Measurements from ENCODE around the gene ILDR2. TPM values are rescaled to one million over a fixed set of nuclear protein-coding genes. Genes with fewer than 3 reads are reported as not detected.

ILDR2 gene
- total RNA-seq, 1 experiment from 2014 or later: not detected

DNA sequence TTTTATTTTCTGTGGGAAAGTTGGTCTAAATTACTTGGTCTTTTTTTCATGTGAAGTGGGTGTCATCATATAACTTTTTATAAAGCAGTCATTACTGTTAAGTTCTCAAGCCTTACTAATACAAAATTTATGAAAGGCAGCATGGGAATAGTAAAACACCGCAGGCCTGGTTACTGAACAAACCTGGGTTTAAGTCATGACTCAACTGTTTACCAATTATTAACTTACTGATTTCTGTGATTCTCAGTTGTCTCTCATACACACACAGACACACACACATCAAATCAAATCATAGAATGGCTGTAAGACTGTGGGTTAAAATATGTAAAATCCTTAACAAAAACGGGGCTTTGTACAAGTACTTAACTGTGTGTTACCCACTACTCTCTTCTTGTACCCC is 28.4 kb upstream of the ILDR2 start:
- CTCF ChIA-PET: no interaction called here

GRCh38 chr1:167002354-167002753 is 27.0 kb upstream of the ILDR2 start:
- Histone ChIP-seq H2AFZ (no peak overlapping the region), H3K9me2 (ENCODE audit: insufficient read depth) (peaks cover 8% of the 10 kb centered on the region; the same call in 1 of the 2 replicates), H4K20me1 (ENCODE audit: insufficient read depth) (no peaks in the 10 kb centered on the region), H3K27ac (no peak overlapping the region), H3K4me3 (no peak overlapping the region), H3K9me3 (ENCODE audit: insufficient read depth, low read depth) (no peaks in the 10 kb centered on the region), H3K4me2 (no peak overlapping the region), H3K4me1 (replicated peaks; ENCODE audit: insufficient read depth) (no peaks in the 10 kb centered on the region), H3F3A (ENCODE audit: insufficient read depth, low read depth) (no peaks in the 10 kb centered on the region), H3K36me3 (ENCODE audit: low read depth) (no peaks in the 10 kb centered on the region), H3K79me2 (ENCODE audit: low read depth) (no peaks in the 10 kb centered on the region), H3K27me3 (ENCODE audit: insufficient read depth, low read depth) (0 out of 2 replicates have a peak, but pooled peaks cover 4% of the 10 kb centered on the region)
- ChIA-PET POLR2A (ENCODE audit: unreplicated experiment) (no interaction called here), CTCF (no interaction called here)
- no TSS peak for BruUV-seq (replicated peaks)
- TF ChIP-seq CTCF (conservative IDR thresholded peaks at IDR 0.05) (no peak), EZH2 (IDR thresholded peaks at IDR 0.05; ENCODE audit: low read depth) (no peak)
- intact Hi-C loops (cut with micrococcal nuclease; ENCODE audit: unreplicated experiment): no loop called here
- no peak for DNase-seq

More for the DNA sequence above, 28.4 kb upstream of the ILDR2 start:
- no peaks in the 10 kb centered on the region for H3F3A ChIP-seq (ENCODE audit: insufficient read depth, low read depth)
- no peaks in the 10 kb centered on the region for H3K4me1 ChIP-seq (replicated peaks; ENCODE audit: insufficient read depth)
- intact Hi-C loops (cut with micrococcal nuclease; ENCODE audit: unreplicated experiment): no loop called here
- H3K36me3 ChIP-seq (ENCODE audit: low read depth): no peaks in the 10 kb centered on the region
- H3K4me2 ChIP-seq: no peak overlapping the region
- no peak overlapping the region for H2AFZ ChIP-seq
- H3K9me3 ChIP-seq (ENCODE audit: insufficient read depth, low read depth): no peaks in the 10 kb centered on the region
- no peak overlapping the region for H3K27ac ChIP-seq
- H4K20me1 ChIP-seq (ENCODE audit: insufficient read depth): no peaks in the 10 kb centered on the region
- TF ChIP-seq EZH2 (IDR thresholded peaks at IDR 0.05; ENCODE audit: low read depth) (no peak), CTCF (conservative IDR thresholded peaks at IDR 0.05) (no peak)
- H3K27me3 ChIP-seq (ENCODE audit: insufficient read depth, low read depth): no peaks in the 10 kb centered on the region
- BruUV-seq (replicated peaks): no TSS peak
- H3K79me2 ChIP-seq (ENCODE audit: low read depth): no peaks in the 10 kb centered on the region
- no peak overlapping the region for H3K4me3 ChIP-seq
- POLR2A ChIA-PET (ENCODE audit: unreplicated experiment): no interaction called here
- H3K9me2 ChIP-seq (ENCODE audit: insufficient read depth): peaks cover 8% of the 10 kb centered on the region; the same call in 1 of the 2 replicates
- DNase-seq: no peak

GRCh38 chr1:167000546-167000945 is 25.2 kb upstream of the ILDR2 start:
- DNase-seq: no peak
- CTCF ChIA-PET: no interaction called here
- no TSS peak for BruUV-seq (replicated peaks)
- POLR2A ChIA-PET (ENCODE audit: unreplicated experiment): no interaction called here
- H3K79me2 ChIP-seq (ENCODE audit: low read depth): no peaks in the 10 kb centered on the region
- H4K20me1 ChIP-seq (ENCODE audit: insufficient read depth): no peaks in the 10 kb centered on the region
- no peak overlapping the region for H3K4me2 ChIP-seq
- intact Hi-C loops (cut with micrococcal nuclease; ENCODE audit: unreplicated experiment): no loop called here
- H3K9me2 ChIP-seq (ENCODE audit: insufficient read depth): peaks cover 8% of the 10 kb centered on the region; the same call in 1 of the 2 replicates
- no peak overlapping the region for H3K27ac ChIP-seq
- H3K27me3 ChIP-seq (ENCODE audit: insufficient read depth, low read depth): 0 out of 2 replicates have a peak, but pooled peaks cover 4% of the 10 kb centered on the region
- no peaks in the 10 kb centered on the region for H3F3A ChIP-seq (ENCODE audit: insufficient read depth, low read depth)
- H3K36me3 ChIP-seq (ENCODE audit: low read depth): no peaks in the 10 kb centered on the region
- H3K4me1 ChIP-seq (replicated peaks; ENCODE audit: insufficient read depth): no peaks in the 10 kb centered on the region
- H3K4me3 ChIP-seq: no peak overlapping the region
- no peak for TF ChIP-seq EZH2 (IDR thresholded peaks at IDR 0.05; ENCODE audit: low read depth)
- no peak for TF ChIP-seq CTCF (conservative IDR thresholded peaks at IDR 0.05)
- H2AFZ ChIP-seq: no peak overlapping the region
- no peaks in the 10 kb centered on the region for H3K9me3 ChIP-seq (ENCODE audit: insufficient read depth, low read depth)
